Islet precursor cell (in vitro differentiated cells): ENCODE measurements around the gene MRPL10.

Experiments used
- DNase-seq: peaks from one replicate; pipeline ENCODE4 v3.0.0-alpha.2; 2018

The MRPL10 gene

GRCh38 chr17:47857551-47858455 is 26.5 kb upstream of the MRPL10 start:
- DNase-seq: no peak

GRCh38 chr17:47856830-47857229 is 25.5 kb upstream of the MRPL10 start:
- DNase-seq: no peak

GRCh38 chr17:47855737-47856136 is 24.4 kb upstream of the MRPL10 start:
- DNase-seq: no peak

GRCh38 chr17:47853616-47854015 is 22.3 kb upstream of the MRPL10 start:
- no peak for DNase-seq

- no peak for DNase-seq
Measured at GRCh38 chr17:47852113-47852949, 21.0 kb upstream of the MRPL10 start.

- no peak for DNase-seq
Measured at GRCh38 chr17:47851764-47852112, 20.4 kb upstream of the MRPL10 start.

GRCh38 chr17:47850692-47851573 is 19.6 kb upstream of the MRPL10 start, which contains the start of gene SP6:
SP6 (minus strand) TSS chr17:47851163; CDS start chr17:47848429, 2,734 bp downstream.
- peak; percentile 99 for DNase-seq

GRCh38 chr17:47850373-47850691 is 19.0 kb upstream of the MRPL10 start:
- no peak for DNase-seq

- DNase-seq: peak; percentile 80
Measured at GRCh38 chr17:47848198-47848513, 16.8 kb upstream of the MRPL10 start.

- DNase-seq: peak; percentile 90
Measured at GRCh38 chr17:47847341-47848197, 16.2 kb upstream of the MRPL10 start.

GRCh38 chr17:47846716-47847340 is 15.5 kb upstream of the MRPL10 start:
- DNase-seq: peak; percentile 91

- no peak for DNase-seq
Measured at GRCh38 chr17:47845716-47846075, 14.4 kb upstream of the MRPL10 start.

GRCh38 chr17:47844814-47845715 is 13.7 kb upstream of the MRPL10 start:
- no peak for DNase-seq

- no peak for DNase-seq
Measured at GRCh38 chr17:47844227-47844626, 12.9 kb upstream of the MRPL10 start.

- no peak for DNase-seq
Measured at GRCh38 chr17:47843391-47843730, 12.0 kb upstream of the MRPL10 start.

GRCh38 chr17:47841488-47842291 is 10.3 kb upstream of the MRPL10 start:
- no peak for DNase-seq

GRCh38 chr17:47840742-47841487 is 9.6 kb upstream of the MRPL10 start, which contains the start of gene SCRN2:
SCRN2 (minus strand) TSS chr17:47841273; CDS start chr17:47840843, 430 bp downstream.
- peak; percentile 99 for DNase-seq

GRCh38 chr17:47840001-47840741 is 8.8 kb upstream of the MRPL10 start:
- no peak for DNase-seq
